HUDEP-2 (cell line): ENCODE results near the gene MGAT5.

Experiments used
- DNase-seq, 76 experiments: peaks; one replicate each; lab custom pipeline; 2025; ENCODE audit not compliant: unreplicated experiment in 76 of 76; lab: John Stamatoyannopoulos, UW

Gene MGAT5

GRCh38 chr2:134231301-134231964 is 22.4 kb upstream of the MGAT5 start:
- DNase-seq, result no peak

GRCh38 chr2:134231965-134232340 is 21.9 kb upstream of the MGAT5 start:
- no peak for DNase-seq

GRCh38 chr2:134232461-134232860 is 21.4 kb upstream of the MGAT5 start:
- DNase-seq, result no peak

- no peak for DNase-seq
These were observed 20.8 kb upstream of the MGAT5 start for GRCh38 chr2:134232868-134233727.

GRCh38 chr2:134233728-134234136 is 20.1 kb upstream of the MGAT5 start:
- DNase-seq, result no peak

GRCh38 chr2:134234535-134234934 is 19.3 kb upstream of the MGAT5 start:
- no peak for DNase-seq

GRCh38 chr2:134235510-134236144 is 18.2 kb upstream of the MGAT5 start:
- no peak for DNase-seq

GRCh38 chr2:134238371-134238770 is 15.5 kb upstream of the MGAT5 start:
- DNase-seq, result no peak

- DNase-seq, result no peak
These were observed 13.8 kb upstream of the MGAT5 start for GRCh38 chr2:134240061-134240460.

- DNase-seq, result no peak
These were observed 12.0 kb upstream of the MGAT5 start for GRCh38 chr2:134241911-134242310.

GRCh38 chr2:134243244-134243643 is 10.6 kb upstream of the MGAT5 start:
- no peak for DNase-seq

GRCh38 chr2:134244086-134244485 is 9.8 kb upstream of the MGAT5 start:
- DNase-seq, result peak in 1 of 76 experiments; percentile 12

- no peak for DNase-seq
These were observed 9.3 kb upstream of the MGAT5 start for GRCh38 chr2:134244587-134244986.

GRCh38 chr2:134245340-134245984 is 8.4 kb upstream of the MGAT5 start:
- DNase-seq, result peak in 48 of 76 experiments; percentile 3 to 69 (median 38)

- no peak for DNase-seq
These were observed 7.6 kb upstream of the MGAT5 start for GRCh38 chr2:134246154-134246874.

- no peak for DNase-seq
These were observed 6.2 kb upstream of the MGAT5 start for GRCh38 chr2:134247679-134248078.

GRCh38 chr2:134248913-134249312 is 5.0 kb upstream of the MGAT5 start:
- DNase-seq, result no peak

- no peak for DNase-seq
These were observed 4.1 kb upstream of the MGAT5 start for GRCh38 chr2:134249755-134250154.

- no peak for DNase-seq
These were observed 2.9 kb upstream of the MGAT5 start for GRCh38 chr2:134250840-134251461.
